NT2/D1 (cell line): ENCODE data around the gene HDDC3.

Experiments
- DNase-seq: peaks from one replicate; pipeline ENCODE4 v3.0.0-alpha.2; 2011; ENCODE audit warnings: low read depth, low spot score
- H3K27me3 ChIP-seq: 2 replicates; pipeline ENCODE4 v1.6.0; 2011; ENCODE audit warnings: mild to moderate bottlenecking; ENCODE audit not compliant: insufficient read length, insufficient read depth
- H3K36me3 ChIP-seq: 2 replicates; pipeline ENCODE4 v1.6.1; 2011; ENCODE audit warnings: mild to moderate bottlenecking, low read length, mixed read lengths; ENCODE audit not compliant: insufficient read depth, insufficient read length
- H3K4me1 ChIP-seq: 2 replicates; pipeline ENCODE4 v1.5.1; 2011; ENCODE audit not compliant: insufficient read depth, insufficient read length
- H3K4me3 ChIP-seq: 2 replicates; pipeline ENCODE4 v1.5.1; 2011; ENCODE audit warnings: low read depth; ENCODE audit not compliant: insufficient read length
- H3K9ac ChIP-seq: 2 replicates; pipeline ENCODE4 v1.6.0; 2011; ENCODE audit warnings: low read depth; ENCODE audit not compliant: insufficient read length
- H3K9me3 ChIP-seq: 2 replicates; pipeline ENCODE4 v1.5.1; 2011; ENCODE audit warnings: mild to moderate bottlenecking, low read length; ENCODE audit not compliant: insufficient read depth
- SUZ12 ChIP-seq: IDR thresholded peaks from 2 replicates; pipeline ENCODE4 v1.6.1; 2011; ENCODE audit not compliant: insufficient read length, insufficient read depth; ENCODE audit errors: extremely low read depth
- YY1 ChIP-seq: IDR thresholded peaks from 2 replicates; pipeline ENCODE4 v1.6.1; 2011; ENCODE audit not compliant: insufficient read length, insufficient read depth
- ZNF274 ChIP-seq: IDR thresholded peaks from 2 replicates; pipeline ENCODE4 v1.6.1; 2011; ENCODE audit warnings: mild to moderate bottlenecking, low read depth, low read length

Gene HDDC3, protein sequence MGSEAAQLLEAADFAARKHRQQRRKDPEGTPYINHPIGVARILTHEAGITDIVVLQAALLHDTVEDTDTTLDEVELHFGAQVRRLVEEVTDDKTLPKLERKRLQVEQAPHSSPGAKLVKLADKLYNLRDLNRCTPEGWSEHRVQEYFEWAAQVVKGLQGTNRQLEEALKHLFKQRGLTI

GRCh38 chr15:90931828-90932659 lies at the start of gene HDDC3:
Gene HDDC3 (minus strand): TSS chr15:90932549. CDS start chr15:90932540, 9 bp downstream.
- Histone ChIP-seq H3K9me3 (no peaks in the 10 kb centered on the region), H3K4me3 (peak within 1 kb of the TSS; percentile 76), H3K4me1 (peaks cover 8% of the 10 kb centered on the region), H3K9ac (peak within 1 kb of the TSS; percentile 80), H3K27me3 (peaks cover 18% of the 10 kb centered on the region), H3K36me3 (peaks cover 10% of the 10 kb centered on the region)
- peak; percentile 79 for DNase-seq
- TF ChIP-seq ZNF274 (no peak), YY1 (no peak), SUZ12 (no peak)

- no peaks in the 10 kb centered on the region for H3K27me3 ChIP-seq
- no peak overlapping the region for H3K9ac ChIP-seq
- H3K4me3 ChIP-seq = no peak overlapping the region
- H3K9me3 ChIP-seq = no peaks in the 10 kb centered on the region
- H3K36me3 ChIP-seq = peaks cover 70% of the 10 kb centered on the region
- no peak for TF ChIP-seq SUZ12
- no peak for TF ChIP-seq YY1
- TF ChIP-seq ZNF274 = no peak
- no peak for DNase-seq
- no peaks in the 10 kb centered on the region for H3K4me1 ChIP-seq
Measured at GRCh38 chr15:90982135-90982534, 49.8 kb upstream of the HDDC3 start.

GRCh38 chr15:90981681-90982080 lies 49.3 kb upstream of the HDDC3 start:
- H3K36me3 ChIP-seq = peaks cover 74% of the 10 kb centered on the region
- TF ChIP-seq ZNF274 (no peak), SUZ12 (no peak), YY1 (no peak)
- DNase-seq = no peak

DNA sequence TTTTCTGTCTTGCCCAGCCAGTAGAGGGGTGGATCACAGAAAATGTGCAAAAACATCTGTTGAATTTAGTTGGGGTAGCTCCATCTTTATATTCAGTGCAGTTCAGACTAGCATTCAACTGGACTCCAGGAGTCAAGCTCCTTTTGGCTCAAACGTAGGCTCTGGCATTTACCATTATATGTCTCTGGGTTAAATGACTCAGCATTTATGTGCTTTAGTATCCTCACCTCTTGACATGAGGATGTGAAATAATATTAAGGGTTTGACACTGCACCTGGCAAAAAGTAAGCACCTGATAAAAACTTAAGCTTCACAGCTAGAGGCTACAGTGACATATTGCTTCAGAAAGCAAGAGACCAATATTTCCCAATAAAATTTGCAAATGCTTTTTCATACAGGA lies 47.2 kb upstream of the HDDC3 start:
- Histone ChIP-seq H3K9me3 (no peaks in the 10 kb centered on the region), H3K4me3 (no peak overlapping the region), H3K9ac (no peak overlapping the region), H3K36me3 (peaks cover 93% of the 10 kb centered on the region), H3K4me1 (no peaks in the 10 kb centered on the region), H3K27me3 (no peaks in the 10 kb centered on the region)
- no peak for DNase-seq
- no peak for TF ChIP-seq YY1
- no peak for TF ChIP-seq SUZ12
- no peak for TF ChIP-seq ZNF274

More at GRCh38 chr15:90981681-90982080, 49.3 kb upstream of the HDDC3 start:
- H3K9ac ChIP-seq = no peak overlapping the region
- H3K4me3 ChIP-seq = no peak overlapping the region
- no peaks in the 10 kb centered on the region for H3K27me3 ChIP-seq
- no peaks in the 10 kb centered on the region for H3K4me1 ChIP-seq
- no peaks in the 10 kb centered on the region for H3K9me3 ChIP-seq

DNA sequence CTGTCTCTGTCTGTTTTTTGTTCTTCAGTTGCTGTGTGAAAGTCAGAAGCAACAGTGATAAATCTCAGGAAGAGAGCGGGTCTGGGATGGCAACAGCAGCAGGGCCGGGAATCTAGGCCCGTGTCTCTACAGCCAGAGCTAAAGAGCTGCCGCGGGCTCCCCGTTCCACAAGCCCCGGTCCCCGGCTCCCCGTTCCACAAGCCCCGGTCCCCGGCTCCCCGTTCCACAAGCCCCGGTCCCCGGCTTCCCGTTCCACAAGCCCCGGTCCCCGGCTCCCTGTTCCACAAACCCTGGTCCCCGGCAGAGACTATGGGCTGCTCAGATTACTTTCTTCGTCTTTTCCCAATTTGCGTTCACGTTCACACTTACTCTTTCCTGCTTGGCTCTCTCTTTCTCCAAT lies 41.9 kb upstream of the HDDC3 start:
- no peaks in the 10 kb centered on the region for H3K4me1 ChIP-seq
- H3K9ac ChIP-seq = no peak overlapping the region
- H3K9me3 ChIP-seq = no peaks in the 10 kb centered on the region
- H3K36me3 ChIP-seq = peaks cover 91% of the 10 kb centered on the region
- TF ChIP-seq ZNF274 = no peak
- TF ChIP-seq YY1 = no peak
- no peak for TF ChIP-seq SUZ12
- H3K27me3 ChIP-seq = no peaks in the 10 kb centered on the region
- no peak overlapping the region for H3K4me3 ChIP-seq
- no peak for DNase-seq

DNA sequence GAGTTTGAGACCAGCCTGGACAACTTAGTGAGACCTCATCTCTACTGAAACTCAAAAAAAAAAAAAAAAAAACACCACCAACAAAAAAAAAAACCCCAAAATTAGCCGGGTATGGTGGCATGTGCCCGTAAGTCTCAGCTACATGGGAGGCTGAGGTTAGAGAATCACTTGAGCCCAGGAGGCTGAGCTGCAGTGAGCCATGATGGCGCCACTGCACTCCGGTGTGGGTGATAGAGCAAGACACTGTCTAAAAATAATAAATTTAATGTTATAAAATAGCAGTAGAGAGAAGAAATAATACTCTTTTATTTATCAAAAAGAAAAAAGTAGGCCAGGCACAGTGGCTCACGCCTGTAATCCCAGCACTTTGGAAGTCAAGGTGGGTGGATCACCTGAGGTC lies 39.8 kb upstream of the HDDC3 start:
- Histone ChIP-seq H3K9ac (no peak overlapping the region), H3K4me3 (no peak overlapping the region), H3K4me1 (no peaks in the 10 kb centered on the region), H3K27me3 (no peaks in the 10 kb centered on the region), H3K9me3 (no peaks in the 10 kb centered on the region), H3K36me3 (peaks cover 95% of the 10 kb centered on the region)
- TF ChIP-seq SUZ12 (no peak), YY1 (no peak), ZNF274 (no peak)
- no peak for DNase-seq

GRCh38 chr15:90970274-90970673 lies 37.9 kb upstream of the HDDC3 start:
- Histone ChIP-seq H3K27me3 (no peaks in the 10 kb centered on the region), H3K4me3 (no peak overlapping the region), H3K4me1 (peaks cover 2% of the 10 kb centered on the region), H3K36me3 (peaks cover 96% of the 10 kb centered on the region), H3K9me3 (no peaks in the 10 kb centered on the region), H3K9ac (no peak overlapping the region)
- DNase-seq = no peak
- no peak for TF ChIP-seq YY1
- no peak for TF ChIP-seq SUZ12
